Keratinocyte (primary cell): ENCODE data around the gene RAB9A. TPM values are rescaled to one million over a fixed set of nuclear protein-coding genes. Genes with fewer than 3 reads are reported as not detected.

Experiments used
- DNase-seq: peaks from one replicate; pipeline ENCODE4 v3.0.0-alpha.2; 2011; ENCODE audit warnings: low read depth, missing footprints, low spot score
- FAIRE-seq: peaks from 2 replicates; lab custom pipeline; 2011; peaks lifted over from hg19 to GRCh38; lab: Jason Lieb, UNC
- H2AFZ ChIP-seq: 2 replicates; pipeline ENCODE4 v1.6.0; 2012; ENCODE audit warnings: low read length, control low read depth, inconsistent platforms; ENCODE audit not compliant: control insufficient read depth
- H3K27ac ChIP-seq: 2 replicates; pipeline ENCODE4 v1.5.1; 2011; ENCODE audit warnings: low read length; ENCODE audit not compliant: control insufficient read depth, insufficient read depth
- H3K27me3 ChIP-seq: 3 replicates; pipeline ENCODE4 v1.6.0; 2011; ENCODE audit warnings: low read length; ENCODE audit not compliant: control insufficient read depth, insufficient read depth; ENCODE audit errors: extremely low read depth
- H3K36me3 ChIP-seq, 2 experiments: 2 replicates in 1 of 2; 3 replicates in 1 of 2; pipeline ENCODE4 v1.5.1; 2011; ENCODE audit warnings: low read length in 2 of 2, mild to moderate bottlenecking in 1 of 2; ENCODE audit not compliant: control insufficient read depth in 2 of 2, insufficient read depth in 2 of 2; ENCODE audit errors: extremely low read depth in 1 of 2
- H3K4me1 ChIP-seq: 3 replicates; pipeline ENCODE4 v1.5.1; 2011; ENCODE audit warnings: low read length; ENCODE audit not compliant: control insufficient read depth, insufficient read depth; ENCODE audit errors: extremely low read depth
- H3K4me2 ChIP-seq: 3 replicates; pipeline ENCODE4 v1.6.0; 2011; ENCODE audit warnings: low read depth, low read length; ENCODE audit not compliant: control insufficient read depth, insufficient read depth; ENCODE audit errors: extremely low read depth
- H3K4me3 ChIP-seq, 3 experiments: fragments of 200-600 bp in 1 of 3; sonication (generic) in 1 of 3; 2 replicates in 2 of 3; 3 replicates in 1 of 3; pipeline ENCODE4 v1.5.1; 2011 to 2016; ENCODE audit warnings: low read length in 3 of 3, mild to moderate bottlenecking in 3 of 3, control low read depth in 2 of 3, inconsistent platforms in 1 of 3, low read depth in 1 of 3, mixed read lengths in 1 of 3, mixed run types in 1 of 3, moderate library complexity in 1 of 3; ENCODE audit not compliant: control insufficient read depth in 2 of 3, insufficient read depth in 2 of 3; ENCODE audit errors: extremely low read depth in 1 of 3
- H3K79me2 ChIP-seq: 2 replicates; pipeline ENCODE4 v1.6.0; 2012; ENCODE audit warnings: low read length; ENCODE audit not compliant: control insufficient read depth, insufficient read depth
- H3K9ac ChIP-seq: 3 replicates; pipeline ENCODE4 v1.6.0; 2011; ENCODE audit warnings: low read length; ENCODE audit not compliant: control insufficient read depth, insufficient read depth; ENCODE audit errors: extremely low read depth
- H3K9me1 ChIP-seq: 3 replicates; pipeline ENCODE4 v1.6.0; 2011; ENCODE audit warnings: low read length; ENCODE audit not compliant: control insufficient read depth, insufficient read depth; ENCODE audit errors: extremely low read depth
- H3K9me3 ChIP-seq: 2 replicates; pipeline ENCODE4 v1.5.1; 2012; ENCODE audit warnings: low read depth, low read length; ENCODE audit not compliant: control insufficient read depth
- H4K20me1 ChIP-seq: 3 replicates; pipeline ENCODE4 v1.6.0; 2011; ENCODE audit warnings: low read length; ENCODE audit not compliant: control insufficient read depth, insufficient read depth; ENCODE audit errors: extremely low read depth
- EZH2 ChIP-seq: IDR thresholded peaks from one replicate; pipeline ENCODE4 v1.6.1; 2012; ENCODE audit warnings: inconsistent platforms, mild to moderate bottlenecking, low read length, moderate library complexity
- dilution Hi-C: fragments of 300-500 bp; cut with MboI; formaldehyde crosslinking; loops from one replicate; pipeline ENCODE4 v1.7.0; 2020; ENCODE audit warnings: low sequenced_read_pairs; ENCODE audit not compliant: extremely low pct_ligation_motif_present
- polyA plus RNA-seq, 5 experiments: library from polyadenylated mRNA; depleted of rRNA in 3 of 5; stranded (reverse) in 3 of 5; stranded (forward) in 1 of 5; unstranded in 1 of 5; fragments of >200 nt; gene quantifications; 1 replicate in 1 of 5; 2 replicates in 3 of 5; 3 replicates in 1 of 5; pipeline versions ENCODE4 v1.2.1 to v1.2.3, GENCODE V29; 2011 to 2012; ENCODE audit warnings: missing spikeins in 2 of 5, low read depth in 1 of 5, low replicate concordance in 1 of 5
- TF ChIP-seq, protein P1 (sequence below), 3 experiments: IDR thresholded peaks in 1 of 3; conservative IDR thresholded peaks in 1 of 3; optimal IDR thresholded peaks in 1 of 3; 2 replicates in 2 of 3; 3 replicates in 1 of 3; pipeline versions ENCODE3 to v1.5.1; 2011; ENCODE audit warnings: low read length in 3 of 3, mild to moderate bottlenecking in 3 of 3, moderate library complexity in 2 of 3, control low read depth in 1 of 3, inconsistent platforms in 1 of 3; ENCODE audit not compliant: insufficient read depth in 2 of 3; ENCODE audit errors: extremely low read depth in 1 of 3

The RAB9A gene
- polyA plus RNA-seq, 1 donor (not counting 4 experiments of a cell fraction or from before 2014, with no cell fraction given), result 46.0 TPM

DNA sequence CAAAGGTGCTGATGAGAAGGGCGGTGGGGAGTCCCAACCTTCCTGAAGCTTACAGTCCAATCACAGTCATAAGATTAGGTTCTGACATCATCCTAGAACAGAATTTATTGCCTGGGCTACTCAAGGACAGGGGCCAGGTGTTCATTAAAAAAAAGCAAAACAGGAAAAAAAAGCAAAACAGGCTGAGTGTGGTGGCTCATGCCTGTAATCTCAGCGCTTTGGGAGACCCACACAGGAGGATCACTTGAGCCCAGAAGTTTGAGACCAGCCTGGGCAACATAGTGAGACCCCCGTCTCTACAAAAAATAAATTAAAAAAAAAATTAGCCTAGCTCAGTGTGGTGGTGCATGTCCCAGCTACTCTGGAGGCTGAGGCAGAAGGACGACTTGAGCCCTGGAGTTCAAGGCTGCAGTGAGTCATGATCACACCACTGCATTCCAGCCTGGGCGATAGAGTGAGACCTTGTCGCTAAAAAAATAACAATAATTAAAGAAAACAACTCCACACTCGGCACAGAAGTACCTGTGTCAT, 3.0 kb downstream of the RAB9A start:
- peak overlapping the region; percentile 15 for H3K4me2 ChIP-seq
- H3K4me3 ChIP-seq, result no peak overlapping the region
- peak overlapping the region; percentile 85 for H3K27ac ChIP-seq
- no peaks in the 10 kb centered on the region for H4K20me1 ChIP-seq
- no peaks in the 10 kb centered on the region for H3K9me3 ChIP-seq
- H3K79me2 ChIP-seq, result peaks cover 49% of the 10 kb centered on the region
- dilution Hi-C loops, result no loop called here
- no peak overlapping the region for H3K9ac ChIP-seq
- H3K9me1 ChIP-seq, result no peaks in the 10 kb centered on the region
- H3K27me3 ChIP-seq, result no peaks in the 10 kb centered on the region
- TF ChIP-seq, protein P1, sequence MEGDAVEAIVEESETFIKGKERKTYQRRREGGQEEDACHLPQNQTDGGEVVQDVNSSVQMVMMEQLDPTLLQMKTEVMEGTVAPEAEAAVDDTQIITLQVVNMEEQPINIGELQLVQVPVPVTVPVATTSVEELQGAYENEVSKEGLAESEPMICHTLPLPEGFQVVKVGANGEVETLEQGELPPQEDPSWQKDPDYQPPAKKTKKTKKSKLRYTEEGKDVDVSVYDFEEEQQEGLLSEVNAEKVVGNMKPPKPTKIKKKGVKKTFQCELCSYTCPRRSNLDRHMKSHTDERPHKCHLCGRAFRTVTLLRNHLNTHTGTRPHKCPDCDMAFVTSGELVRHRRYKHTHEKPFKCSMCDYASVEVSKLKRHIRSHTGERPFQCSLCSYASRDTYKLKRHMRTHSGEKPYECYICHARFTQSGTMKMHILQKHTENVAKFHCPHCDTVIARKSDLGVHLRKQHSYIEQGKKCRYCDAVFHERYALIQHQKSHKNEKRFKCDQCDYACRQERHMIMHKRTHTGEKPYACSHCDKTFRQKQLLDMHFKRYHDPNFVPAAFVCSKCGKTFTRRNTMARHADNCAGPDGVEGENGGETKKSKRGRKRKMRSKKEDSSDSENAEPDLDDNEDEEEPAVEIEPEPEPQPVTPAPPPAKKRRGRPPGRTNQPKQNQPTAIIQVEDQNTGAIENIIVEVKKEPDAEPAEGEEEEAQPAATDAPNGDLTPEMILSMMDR (optimal IDR thresholded peaks at IDR 0.05 in 1 of 3, IDR thresholded peaks at IDR 0.05 in 1 of 3, conservative IDR thresholded peaks at IDR 0.05 in 1 of 3; ENCODE audit: extremely low read depth in 1 of 3, insufficient read depth in 2 of 3, low read length in 3 of 3), result no peak
- no peak for TF ChIP-seq EZH2
- H3K36me3 ChIP-seq, result peaks cover 2 to 3% of the 10 kb centered on the region in 2 experiments
- DNase-seq, result no peak
- FAIRE-seq, result no peak
- H2AFZ ChIP-seq, result no peak overlapping the region
- H3K4me1 ChIP-seq, result peaks cover 38% of the 10 kb centered on the region

DNA sequence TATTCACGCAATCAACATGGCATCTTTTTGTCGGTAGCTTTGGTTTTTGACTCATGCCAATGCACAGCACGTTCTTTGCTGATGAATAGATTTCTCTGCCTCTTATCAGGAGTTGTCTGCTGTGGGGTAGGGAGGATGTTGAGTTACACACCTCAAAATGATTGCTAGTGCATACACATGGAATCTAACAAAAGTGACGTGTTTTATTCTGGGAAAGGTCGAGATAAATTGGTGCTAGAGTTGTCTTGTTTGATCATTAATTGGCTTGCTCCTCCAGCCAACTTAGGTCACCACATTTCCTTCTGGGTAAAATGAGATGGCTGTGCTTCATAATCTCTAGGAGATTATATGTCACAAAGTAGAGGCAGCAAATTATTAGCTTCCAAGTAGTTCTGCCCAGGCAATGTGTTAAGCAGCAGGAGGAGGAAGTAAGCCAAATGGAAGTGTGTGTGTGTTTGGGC, 3.9 kb downstream of the RAB9A start:
- Histone ChIP-seq H3K36me3 (peaks cover 2 to 3% of the 10 kb centered on the region in 2 experiments), H2AFZ (no peak overlapping the region), H3K4me1 (peaks cover 38% of the 10 kb centered on the region), H3K27ac (peak overlapping the region; percentile 85), H3K9me1 (no peaks in the 10 kb centered on the region), H4K20me1 (no peaks in the 10 kb centered on the region), H3K4me2 (peak overlapping the region; percentile 82), H3K27me3 (no peaks in the 10 kb centered on the region), H3K4me3 (peak overlapping the region in 1 of 3 experiments; percentile 23), H3K79me2 (peaks cover 57% of the 10 kb centered on the region), H3K9me3 (no peaks in the 10 kb centered on the region), H3K9ac (peak overlapping the region; percentile 66)
- FAIRE-seq (peak; percentile 78), DNase-seq (no peak)
- dilution Hi-C loops, result no loop called here
- TF ChIP-seq EZH2, result no peak
- TF ChIP-seq, protein P1 (optimal IDR thresholded peaks at IDR 0.05 in 1 of 3, IDR thresholded peaks at IDR 0.05 in 1 of 3, conservative IDR thresholded peaks at IDR 0.05 in 1 of 3; ENCODE audit: extremely low read depth in 1 of 3, insufficient read depth in 2 of 3, low read length in 3 of 3), result no peak
